HG03139 (cell line): Measurements from ENCODE around the gene UBE2S.
"Not testable (repeated sequence)": the region's sequence is repeated elsewhere in the genome, so short reads cannot be mapped to it uniquely, and the experiment has no call there.

Source experiments
- ATAC-seq: cut with Tn5 transposase; IDR thresholded peaks from one replicate; pipeline ENCODE4 v1.9.1; 2021; ENCODE audit not compliant: unreplicated experiment

Gene UBE2S

DNA sequence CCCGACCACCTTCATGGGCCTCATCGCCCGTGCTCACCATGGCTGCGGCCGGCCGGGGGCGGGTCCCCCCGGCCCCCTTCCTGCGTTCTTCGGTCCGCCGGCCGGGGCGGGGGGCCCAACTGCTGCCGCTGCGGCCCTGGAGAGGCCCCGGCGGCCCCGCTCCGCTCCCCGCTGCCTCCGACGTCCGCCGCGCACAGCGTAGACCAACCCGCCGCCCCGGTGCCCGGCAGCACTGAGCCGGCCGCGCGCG is at the start of gene UBE2S:
TSS of gene UBE2S (minus strand) at position 239 of the 250 bp plus-strand sequence. CDS start at position 40, 199 bp downstream.
- ATAC-seq, result not testable (repeated sequence)

DNA sequence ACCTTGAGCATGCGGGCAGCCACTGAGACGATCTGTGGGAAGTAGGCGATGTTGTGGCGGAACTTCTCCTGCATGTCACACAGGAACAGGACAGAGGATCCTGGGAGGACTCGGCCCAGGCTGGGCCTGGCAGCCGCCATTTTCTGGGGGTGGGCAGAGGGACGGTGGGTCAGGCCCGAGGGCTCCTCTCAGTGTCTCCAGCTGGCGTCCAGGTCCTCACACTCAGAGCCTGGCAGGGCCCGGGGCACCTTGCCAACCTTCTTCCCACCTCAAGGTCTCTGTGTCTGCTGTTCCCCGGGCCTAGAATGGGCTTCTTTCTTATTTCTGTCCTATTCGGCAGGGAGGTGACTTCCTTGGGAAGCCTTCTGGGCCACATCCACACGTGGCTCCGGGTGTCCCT is 48.8 kb upstream of the UBE2S start:
- no peak for ATAC-seq

DNA sequence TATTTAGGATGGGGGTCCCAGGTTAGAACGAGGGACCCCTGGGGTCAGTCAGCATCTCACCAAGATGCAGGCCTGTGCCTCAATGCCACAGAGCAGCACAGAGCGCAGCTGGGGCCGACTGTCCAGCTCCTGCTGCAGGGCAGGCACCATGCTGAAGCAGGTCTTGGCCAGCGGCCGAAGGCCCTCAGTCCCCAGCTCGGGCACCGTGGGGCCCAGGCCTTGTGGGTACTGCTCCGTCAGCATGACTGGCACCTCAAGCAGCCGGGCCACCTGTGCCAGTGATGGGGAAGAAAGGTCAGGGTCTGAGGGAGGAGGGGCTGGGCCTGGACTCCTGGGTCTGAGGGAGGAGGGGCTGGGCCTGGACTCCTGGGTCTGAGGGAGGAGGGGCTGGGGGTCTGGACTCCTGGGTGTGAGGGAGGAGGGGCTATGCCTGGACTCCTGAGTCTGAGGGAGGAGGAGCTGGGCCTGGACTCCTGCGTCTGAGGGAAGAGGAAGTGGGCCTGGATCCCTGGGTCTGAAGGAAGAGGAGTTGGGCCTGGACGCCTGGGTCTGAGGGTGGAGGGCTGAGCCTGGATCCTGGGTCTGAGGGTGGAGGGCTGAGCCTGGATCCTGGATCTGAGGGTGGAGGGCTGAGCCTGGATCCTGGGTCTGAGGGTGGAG is 48.1 kb upstream of the UBE2S start:
- no peak for ATAC-seq

DNA sequence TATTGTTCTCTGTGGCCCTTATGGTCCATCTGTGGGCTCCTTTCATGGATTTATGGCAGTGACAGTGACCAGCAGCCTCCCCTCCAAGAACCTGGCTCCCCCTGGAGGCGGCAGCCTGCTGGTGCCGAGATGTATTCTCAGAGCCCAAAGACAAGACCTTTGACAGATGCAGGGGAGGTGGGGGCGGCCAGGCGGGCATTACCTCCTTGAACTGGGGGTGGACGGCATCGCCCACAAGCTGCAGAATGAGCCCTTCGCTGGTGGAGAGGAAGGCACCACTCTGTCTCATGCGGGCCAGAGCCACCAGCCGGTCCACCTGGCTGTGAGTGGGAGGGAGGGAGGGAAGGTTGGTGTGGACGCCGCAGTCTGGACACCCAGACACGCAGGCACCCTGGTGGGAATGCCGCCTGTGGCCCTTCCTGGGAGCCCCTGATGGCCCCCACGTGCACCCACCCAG is 47.2 kb upstream of the UBE2S start:
- no peak for ATAC-seq

DNA sequence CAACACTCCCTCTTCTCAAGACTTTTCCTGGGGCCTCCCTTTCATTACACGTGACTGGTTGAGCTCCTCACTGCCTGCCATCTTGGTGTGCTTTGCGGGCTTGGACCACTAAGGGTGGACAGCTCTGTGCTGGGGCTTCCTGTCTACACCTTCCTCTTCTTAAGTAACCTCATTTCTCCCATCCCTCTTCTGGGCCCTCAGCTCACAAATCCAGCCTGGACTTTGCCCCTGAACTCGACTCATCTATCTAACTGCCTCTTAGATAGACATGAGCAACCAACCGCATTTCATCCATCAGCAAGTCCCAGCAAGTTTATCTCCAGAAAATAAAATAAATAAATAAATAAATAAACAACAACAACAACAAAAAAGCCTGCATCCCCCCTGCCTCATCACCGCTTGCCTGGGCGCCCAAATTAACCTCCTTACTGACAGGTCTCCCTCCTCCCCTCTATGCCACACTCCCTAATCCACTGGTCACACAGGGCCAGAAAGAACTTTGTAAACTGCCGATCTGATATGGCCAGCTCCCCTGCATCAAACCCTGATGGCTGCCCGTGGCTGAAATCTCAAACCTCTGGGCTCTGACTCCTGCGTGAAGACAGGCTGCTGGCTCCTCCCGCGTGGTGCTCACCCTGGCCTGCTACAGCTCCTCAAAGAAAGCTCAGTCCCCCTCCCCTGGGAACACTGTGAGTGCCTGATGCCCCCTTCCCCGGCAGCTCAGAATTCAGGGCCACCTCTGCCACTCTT is 46.1 kb upstream of the UBE2S start:
- no peak for ATAC-seq

DNA sequence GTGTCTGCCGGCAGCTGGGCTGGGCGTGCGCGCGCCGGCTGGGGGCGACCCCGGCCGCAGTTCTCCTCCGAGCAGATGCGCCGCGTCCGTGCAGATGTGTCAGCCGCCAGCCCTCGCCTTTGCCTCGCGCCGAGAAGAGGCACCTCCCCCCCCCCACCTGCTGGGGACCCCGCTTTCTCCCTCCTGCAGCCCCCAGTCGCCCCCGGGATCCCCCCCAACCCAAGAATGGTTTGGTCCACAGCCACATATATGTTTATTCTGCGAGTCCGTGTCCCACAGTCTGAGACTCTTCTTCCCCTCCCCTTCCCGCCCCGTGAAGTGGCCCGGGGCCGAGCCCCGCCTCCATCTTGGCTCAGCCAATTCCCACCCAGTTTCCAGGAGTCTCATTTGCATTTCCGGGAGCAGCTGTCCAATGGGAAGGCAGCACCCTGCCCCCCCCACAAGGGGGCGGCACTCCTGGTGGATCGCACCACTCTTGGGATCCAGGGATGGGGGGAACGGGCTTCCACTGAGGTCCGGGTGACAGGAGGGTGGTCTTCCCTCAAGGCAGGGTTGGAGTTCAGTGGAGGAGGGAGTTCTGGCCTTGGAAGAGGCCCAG is 45.3 kb upstream of the UBE2S start:
- no peak for ATAC-seq

DNA sequence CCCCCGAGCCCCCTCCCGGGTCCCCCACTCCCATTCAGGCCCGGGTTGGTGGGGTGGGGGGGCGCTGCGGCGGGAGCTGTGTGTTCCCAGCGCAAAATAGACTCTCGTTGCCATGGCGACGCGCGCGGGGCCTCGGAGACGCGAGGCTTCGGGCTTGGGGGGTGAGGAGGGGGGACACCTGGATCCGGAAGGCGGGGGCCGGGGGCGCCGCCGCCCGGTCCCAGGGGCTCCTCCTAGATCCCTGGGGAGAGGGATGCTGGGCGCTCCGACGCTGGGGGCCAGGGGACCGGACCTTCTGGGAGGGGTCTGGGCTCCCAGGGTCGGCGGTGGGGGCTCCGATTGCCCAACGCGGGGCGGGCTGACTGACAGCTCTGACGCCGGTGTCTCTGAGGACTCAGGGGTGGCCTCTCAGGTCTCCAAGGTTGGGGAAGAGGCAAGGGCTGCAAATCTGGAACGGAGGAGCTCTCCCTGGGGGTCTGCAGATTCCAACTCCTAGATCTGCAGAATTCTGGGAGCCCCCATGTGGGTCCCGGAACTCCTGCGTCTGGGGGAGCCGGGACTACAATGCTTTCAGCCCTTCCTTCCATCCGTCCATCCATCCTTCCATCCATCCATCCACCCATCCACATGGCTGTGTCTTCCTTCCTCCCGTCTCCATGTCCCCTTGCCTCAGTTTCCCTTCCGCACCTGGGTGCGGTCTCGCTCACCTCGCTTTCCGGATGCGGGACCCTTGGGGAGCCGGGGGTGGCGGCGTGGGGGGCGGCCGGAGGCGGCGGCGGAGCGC is 44.6 kb upstream of the UBE2S start:
- no peak for ATAC-seq

DNA sequence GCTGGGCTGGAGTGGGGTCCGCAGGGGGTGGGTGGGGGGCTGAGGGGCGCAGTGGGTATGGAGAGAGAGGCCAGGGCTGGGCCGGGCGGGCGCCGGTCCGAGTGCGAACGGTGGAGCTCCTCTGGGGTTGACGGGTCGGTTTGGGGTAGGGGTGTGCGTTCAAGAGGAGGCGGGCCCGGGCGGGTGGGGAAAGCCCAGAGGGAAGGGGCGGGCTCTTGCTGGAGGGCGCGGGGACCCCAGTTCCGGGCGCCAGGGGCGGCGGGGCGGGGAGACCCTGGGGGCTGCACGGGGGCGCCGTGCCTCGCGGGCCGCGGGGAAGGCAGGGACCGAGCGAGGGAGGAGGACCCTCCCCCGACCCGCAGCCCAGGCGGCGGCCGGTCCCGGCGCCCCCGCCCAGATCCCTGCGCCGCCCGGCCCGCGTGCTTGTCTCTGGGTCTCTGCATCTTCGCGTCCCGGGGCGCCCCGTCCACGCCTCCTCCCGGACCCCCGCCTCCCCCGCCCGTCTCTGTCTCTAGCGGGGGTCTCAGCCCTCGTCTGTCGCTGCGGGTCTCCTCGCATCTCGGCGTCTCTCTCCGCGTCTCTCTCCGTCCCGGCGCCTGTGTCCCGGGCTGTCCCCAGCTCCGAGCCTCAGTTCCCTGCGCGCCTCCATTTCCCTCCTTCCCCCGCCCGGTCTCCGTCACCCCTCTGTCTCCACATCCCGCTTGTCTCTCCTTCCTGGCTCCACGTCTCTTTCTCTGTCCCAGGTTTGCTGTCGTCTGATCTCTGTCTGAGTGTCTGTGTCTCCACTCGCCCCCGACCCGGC is 43.8 kb upstream of the UBE2S start:
- ATAC-seq, result no peak

DNA sequence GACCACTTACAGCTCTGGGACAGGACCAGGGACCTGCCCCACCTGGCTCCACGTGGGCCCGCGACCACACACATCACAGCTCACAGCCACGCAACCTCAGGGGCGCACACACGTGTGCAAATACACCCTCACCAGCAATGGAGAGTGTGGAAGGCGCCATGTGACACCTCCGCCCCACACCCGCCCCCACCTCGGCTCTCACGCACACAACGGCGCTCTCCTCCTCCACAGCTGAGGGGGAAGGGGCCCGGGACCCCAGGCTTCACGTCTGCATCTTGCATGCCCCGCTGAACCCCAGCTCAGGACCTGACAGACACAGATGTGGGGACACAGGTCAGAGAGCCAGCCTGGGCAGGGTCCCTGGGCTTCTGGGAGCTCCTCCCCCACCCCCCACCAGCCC is 41.9 kb upstream of the UBE2S start:
- no peak for ATAC-seq

DNA sequence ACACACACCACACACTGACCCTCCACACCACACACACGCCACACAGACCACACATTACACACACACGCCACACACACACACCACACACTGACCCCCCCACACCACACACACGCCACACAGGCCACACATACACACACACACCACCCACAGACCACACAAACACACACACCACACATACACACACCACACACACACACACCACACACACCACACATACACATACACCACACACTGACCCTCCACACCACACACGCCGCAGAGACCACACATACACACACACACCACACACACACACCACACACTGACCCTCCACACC is 40.5 kb upstream of the UBE2S start:
- ATAC-seq, result not testable (repeated sequence)

DNA sequence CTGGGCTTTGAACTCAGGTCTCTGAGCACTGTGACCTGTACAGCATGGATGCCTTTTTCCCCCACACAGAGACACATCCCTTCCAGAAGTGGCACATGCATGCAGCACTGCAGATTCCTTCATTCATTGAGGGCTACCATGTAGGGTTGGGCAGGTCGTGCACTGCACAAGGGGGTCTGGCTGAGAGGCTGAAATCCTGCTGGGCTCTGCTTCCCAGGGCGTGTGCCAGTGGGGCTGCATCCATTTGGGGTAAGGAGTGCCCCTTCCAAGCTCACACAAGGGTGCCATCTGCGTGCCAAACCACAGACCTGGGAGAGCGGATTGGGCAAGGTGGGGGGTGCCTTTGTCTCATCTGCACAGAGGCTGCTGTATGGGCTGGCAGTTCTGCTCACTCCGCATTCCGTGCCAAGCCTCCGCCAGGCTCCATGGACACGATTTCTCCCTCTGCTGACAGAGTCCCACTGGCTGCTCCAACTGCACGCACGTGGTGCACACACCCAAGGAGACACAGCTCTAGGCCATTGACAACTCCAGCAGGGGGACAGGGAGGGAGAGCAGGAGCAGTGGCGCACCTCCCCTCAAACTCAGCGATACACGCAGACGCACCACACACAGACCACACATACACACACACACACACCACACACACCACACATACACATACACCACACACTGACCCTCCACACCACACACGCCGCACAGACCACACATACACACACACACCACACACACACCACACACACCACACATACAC is 40.0 kb upstream of the UBE2S start:
- no peak for ATAC-seq

DNA sequence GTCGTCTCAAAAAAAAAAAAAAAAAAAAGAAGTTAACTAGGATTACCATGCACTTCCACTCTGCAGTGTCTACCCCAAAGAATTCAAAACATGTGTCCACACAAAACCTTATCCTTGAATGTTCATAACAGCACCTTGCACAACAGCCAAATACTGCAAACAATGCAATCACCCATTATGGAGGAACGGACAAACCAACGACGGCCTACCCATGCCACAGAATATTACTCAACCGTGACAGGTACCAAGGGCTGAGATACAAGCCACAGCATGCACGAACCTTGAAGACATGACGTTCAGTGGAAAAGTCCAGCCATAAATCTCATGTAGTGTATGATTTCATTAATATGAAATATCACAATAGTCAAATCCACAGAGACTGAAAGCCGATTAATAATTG is 38.5 kb upstream of the UBE2S start:
- no peak for ATAC-seq

DNA sequence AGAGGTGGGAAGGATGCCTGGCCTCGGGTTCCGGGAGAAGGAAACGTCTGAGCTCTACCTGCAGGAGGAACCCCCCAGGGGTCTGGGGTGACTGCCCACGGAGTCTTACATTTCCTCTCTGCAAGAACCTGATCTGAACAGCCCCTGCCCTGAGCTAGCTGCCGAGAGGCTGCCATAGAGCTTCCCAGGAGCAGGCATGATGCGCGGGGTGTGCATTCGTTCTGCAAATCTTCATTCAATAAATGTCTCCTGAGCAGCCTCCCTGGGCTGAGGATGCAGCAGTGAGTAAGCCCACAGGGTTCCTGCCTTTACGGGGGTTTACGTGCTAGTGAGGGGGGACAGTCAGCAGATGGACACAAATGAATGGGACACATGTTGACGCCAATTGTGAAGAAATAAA is 37.1 kb upstream of the UBE2S start:
- ATAC-seq, result no peak

DNA sequence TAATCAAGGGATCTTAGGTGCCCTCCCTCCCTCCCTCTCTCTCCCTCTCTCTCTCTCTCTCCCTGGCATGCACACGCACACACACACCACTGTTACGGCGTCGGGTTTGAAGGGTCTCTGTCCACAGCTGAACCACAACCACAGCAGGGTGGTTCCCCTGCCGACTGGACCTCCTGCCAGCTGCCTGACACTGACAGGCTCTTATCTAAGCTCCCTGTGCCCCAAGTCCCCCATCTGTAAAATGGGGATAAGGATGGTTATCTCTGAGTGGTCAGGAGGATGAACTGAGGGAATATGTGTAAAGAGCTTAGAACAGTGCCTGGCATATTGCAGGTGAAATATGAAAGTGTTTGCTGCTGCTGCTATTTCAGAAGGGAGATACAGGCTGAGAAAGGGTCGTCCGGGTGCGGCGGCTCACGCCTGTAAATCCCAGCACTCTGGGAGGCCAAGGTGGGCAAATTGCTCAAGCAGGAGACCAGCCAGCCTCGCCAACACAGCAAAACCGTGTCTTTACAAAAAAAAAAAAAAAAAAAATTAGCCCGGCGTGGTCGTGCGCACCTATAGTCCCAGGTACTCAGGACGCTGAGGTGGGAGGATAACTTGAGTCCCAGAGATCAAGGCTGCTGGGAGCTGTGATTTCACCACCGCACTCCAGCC is 36.4 kb upstream of the UBE2S start:
- no peak for ATAC-seq

DNA sequence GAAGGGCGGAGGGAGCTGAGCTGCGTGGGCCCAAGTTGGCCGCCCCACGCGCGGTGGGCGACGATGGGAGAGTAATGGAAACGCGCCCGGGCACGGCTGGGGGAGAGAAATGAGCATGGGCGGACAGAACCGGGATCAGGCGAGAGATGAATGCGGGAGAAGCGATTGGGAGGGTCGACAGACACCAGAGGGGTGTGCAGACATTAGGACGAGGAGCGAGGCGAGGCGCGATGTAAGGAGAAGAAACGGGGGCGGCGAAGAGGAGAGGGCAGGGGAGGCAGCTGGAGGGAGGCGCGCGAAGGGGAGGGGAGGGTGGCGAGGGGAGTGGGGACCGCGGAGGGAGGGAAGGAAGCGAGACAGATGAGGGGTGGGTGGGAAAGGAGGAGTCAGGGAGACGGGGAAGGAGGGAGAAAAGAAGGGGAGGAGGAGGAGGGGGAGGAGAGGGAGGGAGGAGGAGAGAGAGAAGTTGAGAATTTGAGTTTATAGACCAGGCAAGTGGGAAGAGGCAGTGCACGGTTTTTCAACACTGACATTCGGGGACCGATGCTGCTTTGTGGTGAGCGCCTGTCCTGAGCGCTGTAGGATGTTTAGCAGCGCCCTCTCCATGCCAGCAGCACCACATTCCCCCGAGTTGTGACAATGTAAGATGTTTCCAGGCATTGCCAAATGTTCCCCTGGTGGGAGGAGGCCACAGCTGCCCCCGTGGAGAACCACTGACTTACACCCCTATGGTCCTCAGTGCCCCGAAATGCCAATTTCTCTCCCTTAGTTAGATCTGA is 35.6 kb upstream of the UBE2S start, which contains the start of gene SHISA7:
TSS of gene SHISA7 (minus strand) at position 256 of the 779 bp plus-strand sequence. CDS start 437 bp downstream, outside the sequence.
- no peak for ATAC-seq

DNA sequence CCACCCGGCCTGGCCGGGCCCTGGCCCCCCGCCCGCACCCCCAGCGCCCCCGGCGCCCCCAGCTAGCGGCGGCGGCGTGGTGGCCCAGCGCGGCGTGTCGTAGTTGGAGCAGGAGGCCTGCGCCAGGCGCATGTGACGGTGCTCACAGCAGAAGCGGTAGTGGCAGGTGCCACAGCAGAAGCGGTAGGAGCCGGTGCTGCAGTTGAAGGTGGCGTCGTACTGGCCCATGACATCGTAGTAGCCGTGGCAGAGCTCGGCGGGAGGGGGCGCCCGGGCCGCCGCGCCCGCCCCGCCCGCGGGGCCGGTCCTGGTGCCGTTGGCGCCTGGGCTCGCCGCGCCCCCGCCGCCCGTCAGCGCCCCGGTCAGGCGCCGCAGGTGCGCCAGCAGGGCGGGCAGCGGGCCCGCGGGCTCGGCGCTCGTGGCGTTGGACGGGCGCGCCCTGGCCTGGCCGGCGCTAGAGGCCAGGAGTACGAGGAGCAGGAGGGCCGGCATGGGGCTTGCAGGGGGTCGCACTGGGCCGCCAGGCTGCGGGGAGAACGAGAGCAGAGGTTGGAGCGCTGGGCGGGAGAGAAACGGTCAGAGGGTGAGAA is 34.9 kb upstream of the UBE2S start:
- ATAC-seq, result no peak

DNA sequence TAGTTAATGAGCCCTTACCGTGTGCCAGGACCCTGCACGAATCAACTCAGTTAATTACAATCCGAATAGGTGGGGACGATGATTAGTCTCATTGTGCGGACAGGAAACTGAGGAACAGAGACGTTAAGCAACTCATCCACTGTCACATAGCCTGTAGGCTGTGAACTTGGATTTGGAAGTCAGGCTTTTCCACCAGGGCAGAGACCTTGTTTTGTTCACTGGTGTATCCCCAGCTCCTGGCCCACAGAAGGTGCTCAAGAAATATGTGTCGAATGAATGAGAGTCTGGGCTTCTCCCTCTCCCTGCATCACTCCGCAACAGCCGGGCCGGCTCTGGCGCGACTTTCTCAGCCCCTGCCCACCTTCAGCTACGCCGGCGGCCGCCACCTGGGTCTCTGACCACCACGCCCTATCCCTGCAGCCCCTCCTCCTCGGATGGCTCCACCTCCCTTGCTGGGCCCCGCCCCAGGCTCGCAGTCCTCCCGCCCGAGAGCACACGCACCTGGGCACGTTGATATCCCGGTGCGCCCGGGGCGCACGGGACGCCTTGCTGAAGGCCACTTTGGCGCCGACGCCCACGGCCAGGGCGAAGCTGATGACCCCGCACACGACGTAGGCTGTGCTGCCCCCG is 34.2 kb upstream of the UBE2S start:
- ATAC-seq, result no peak

DNA sequence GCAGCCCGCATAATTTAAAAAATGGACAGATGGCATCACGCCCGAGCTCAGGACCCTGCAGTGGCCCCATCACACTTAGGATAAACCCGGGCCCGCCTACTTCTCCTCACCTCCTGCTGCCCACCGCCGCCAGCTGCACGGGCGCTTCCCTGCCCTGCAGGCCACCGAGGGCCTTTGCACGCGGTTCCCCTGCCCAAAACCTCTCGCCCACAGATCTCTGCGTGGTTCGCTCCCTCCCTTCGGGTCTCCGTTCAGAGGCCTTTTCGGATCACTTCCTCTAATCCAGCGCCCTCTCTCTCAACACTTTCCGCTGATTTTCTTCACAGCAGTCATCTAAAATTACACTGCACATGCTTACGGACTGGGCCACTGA is 33.7 kb upstream of the UBE2S start:
- ATAC-seq, result no peak
